HG02885 (cell line): ENCODE data around the gene SLC35F4.
"Not testable (repeated sequence)": the region's sequence is repeated elsewhere in the genome, so short reads cannot be mapped to it uniquely, and the experiment has no call there.

Experiments used
- ATAC-seq: cut with Tn5 transposase; IDR thresholded peaks from one replicate; pipeline ENCODE4 v1.9.1; 2021; ENCODE audit warnings: mild to moderate bottlenecking; ENCODE audit not compliant: unreplicated experiment, poor library complexity

Gene SLC35F4

DNA sequence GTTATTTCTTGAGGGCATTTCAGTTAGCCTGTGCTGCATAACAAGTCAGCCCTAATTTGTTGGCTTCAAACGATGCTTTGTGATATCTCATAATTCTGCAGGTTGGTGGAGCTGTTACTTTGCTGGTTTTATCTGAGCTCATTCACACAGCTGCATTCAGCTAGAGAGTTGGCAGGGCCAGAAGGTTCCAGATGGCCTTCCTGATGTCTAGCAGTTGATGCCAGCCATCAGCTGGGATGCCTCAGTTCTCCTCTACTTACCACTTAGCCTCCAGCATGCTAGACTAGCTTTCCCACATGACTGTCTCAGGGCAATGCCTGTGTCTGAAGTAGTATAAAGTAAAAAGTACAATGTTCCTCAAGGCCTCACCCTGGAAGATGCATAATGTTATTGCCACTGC lies 130.6 kb downstream of the SLC35F4 start:
- ATAC-seq, result no peak

DNA sequence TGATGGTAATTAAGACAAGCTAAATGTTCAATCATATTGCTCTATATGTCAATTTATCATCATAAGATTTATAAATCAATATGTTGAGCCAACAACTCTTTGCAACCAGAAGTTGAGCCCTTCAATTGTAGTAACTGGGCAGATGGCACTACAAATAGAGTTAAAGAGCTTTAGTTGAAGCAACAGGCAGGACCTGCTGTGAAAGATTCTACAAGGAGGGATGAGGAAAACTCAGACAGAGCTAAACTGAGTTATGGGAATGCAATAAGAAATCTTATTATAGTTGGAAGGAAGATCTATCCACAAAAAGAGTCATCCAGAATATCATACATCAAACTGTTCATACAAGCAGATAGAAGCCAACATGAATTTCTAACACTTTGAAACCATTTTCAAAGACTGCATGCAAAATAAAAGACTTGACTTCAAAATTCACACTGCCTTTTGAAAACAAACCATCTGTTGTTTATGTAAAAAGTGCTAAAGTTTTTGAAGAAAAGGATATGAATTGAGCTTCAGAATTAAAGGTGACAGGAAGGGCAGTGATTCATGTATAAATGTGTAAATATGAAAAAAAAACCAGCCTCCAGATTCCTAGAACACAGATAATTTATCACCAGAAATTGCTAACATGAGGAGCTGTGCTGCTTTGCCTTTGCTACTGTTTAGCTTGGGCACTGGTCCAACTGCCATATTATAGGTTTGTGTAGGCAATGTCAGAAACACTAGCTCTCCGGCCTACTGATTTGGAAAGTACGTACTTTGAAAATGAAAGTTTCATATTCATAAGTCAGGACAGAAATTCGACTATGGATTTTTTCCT lies 133.2 kb downstream of the SLC35F4 start:
- ATAC-seq, result no peak

DNA sequence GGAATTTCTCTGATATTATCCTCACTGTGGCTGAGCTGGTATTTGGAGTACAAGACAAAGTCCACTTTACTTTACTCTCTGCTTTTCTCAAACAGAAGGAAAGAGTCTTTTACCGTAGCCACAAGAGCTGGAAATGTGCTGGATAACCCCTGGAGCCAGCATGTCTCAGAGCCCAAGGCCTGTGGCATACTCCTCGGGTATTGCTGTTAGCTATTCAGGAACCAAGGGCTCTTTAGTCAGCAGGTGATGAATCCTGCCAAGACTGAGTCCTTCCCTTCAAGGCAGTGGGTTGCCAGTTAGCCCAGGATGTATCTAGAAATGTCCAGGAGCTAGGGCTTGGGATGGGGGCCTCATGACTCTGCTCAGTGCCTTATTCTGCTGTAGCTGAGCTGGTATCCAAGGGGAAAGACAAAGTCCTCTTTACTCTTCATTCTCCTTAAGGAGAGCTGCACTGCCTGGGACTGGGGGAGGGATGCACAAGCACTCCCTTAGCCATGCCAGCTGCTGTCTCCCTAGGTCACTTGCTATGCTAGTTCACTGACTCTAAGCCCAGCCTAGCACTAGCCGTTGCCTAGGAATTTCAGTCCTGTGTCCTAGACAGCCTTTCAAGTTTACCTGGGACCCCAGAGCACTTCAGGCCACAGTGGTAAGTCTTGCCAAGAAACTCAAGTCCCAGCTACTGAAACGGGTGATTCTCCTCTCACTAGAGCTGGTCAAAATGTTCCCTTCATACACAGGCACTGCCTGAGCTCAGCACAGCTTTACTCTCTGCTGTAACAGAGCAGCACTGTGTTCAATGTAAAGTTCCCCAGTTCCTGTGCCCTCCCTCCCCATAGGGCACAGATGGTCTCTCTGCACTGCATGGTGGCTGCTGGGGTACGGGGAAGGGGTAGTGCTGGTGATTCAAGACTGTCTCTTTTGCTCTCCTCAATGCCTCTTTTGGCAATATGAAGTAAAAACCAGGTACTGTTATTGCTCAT lies 136.4 kb downstream of the SLC35F4 start:
- ATAC-seq, result no peak

DNA sequence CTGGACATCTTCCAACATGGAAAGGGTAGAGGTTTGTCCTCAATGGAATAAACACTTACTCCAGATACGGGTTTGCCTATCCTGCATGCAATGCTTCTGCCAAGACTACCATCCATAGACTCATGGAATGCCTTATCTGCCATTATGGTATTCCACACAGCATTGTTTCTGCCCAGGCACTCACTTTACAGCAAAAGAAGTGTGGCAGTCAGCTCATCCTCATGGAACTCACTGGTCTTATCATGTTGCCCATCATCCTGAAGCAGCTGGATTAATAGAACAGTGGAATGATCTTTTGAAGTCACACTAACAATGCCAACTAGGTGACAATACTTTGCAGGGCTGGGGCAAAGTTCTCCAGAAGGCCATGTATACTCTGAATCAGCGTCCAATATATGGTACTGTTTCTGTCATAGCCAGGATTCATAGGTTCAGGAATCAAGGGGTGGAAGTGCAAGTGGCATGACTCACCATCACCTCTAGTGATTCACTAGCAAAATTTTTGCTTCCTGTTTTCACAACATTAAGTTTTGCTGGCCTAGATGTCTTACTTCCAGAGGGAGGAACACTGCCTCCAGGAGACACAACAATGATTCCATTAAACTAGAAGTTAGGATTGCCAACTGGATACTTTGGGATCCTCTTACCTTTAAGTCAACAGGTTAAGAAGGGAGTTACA lies 140.4 kb downstream of the SLC35F4 start:
- no peak for ATAC-seq

DNA sequence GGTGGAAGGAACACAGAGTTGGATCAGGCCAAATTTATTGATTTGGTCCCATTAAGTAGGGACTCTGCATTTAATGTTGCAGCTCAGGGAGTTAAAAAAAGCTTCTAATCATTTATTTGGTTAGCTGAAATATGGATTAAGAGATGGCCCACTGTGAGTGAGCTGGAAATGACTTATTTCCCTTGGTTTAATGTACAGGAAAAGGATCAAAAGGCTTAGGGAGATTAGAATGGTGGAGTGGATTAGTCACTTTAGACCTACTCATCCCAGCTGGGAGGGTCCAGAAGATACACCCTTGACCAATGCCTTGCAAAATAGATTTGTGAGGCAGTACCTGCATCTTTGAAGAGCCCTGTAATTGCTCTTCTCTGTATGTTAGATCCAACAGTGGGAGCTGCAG lies 143.8 kb downstream of the SLC35F4 start:
- not testable (repeated sequence) for ATAC-seq

DNA sequence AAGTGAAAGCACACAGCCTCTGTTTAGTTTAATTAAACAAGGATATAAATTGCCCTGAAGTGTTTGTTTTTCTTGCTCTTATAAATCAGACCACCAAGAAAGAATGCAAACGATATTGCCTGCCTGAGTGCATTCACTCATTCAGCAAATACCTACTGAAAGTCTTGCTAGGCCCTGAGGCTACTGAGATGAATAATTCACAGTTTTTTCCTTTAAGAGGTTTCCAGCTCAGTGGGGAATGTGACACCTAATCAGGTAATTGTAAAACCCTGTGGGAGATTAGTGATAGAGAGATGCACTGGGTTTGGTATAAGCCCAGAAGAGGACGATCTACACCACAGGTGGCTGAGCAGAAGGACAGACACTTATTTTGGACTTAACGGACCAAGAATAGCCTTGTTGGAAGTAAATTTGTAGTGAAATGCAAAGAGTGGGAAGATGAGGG lies 151.4 kb downstream of the SLC35F4 start:
- ATAC-seq, result no peak

DNA sequence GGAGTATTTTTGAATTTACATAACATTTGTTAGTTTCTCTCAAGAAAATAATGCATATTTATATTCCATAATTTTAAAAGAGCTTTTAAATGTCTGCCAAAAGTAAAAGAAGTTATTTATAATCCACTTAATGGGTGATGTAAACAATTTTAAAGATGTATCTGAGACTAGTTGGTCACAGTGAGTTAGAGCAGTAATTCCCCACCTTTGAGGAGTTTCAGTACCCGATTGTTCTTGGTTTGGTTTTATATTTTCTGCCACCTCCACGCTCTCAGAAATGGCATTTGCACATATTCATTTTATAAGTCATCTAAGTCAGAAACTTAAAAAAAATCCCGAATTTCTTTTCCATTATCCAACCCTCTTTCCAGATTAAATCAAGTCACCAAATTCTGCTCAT lies 153.2 kb downstream of the SLC35F4 start:
- ATAC-seq, result no peak

DNA sequence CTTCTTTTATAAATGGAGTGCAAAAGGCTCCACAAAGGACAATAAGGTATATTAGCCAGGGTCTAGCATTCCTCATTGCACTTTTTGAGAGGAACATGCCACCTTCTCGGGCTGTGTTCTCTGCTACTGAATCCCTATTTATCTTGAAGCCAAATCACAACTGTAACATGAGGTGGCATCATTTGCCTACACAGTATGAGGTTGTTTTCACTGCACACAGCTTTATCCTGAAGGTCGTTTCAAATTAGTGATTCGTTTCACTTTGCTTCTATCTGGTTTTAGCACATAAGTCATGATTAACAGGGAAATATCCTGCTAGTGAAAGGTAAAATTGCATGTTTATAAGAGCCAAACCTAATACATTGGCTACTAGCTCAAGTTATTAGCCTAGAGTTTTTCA lies 153.8 kb downstream of the SLC35F4 start:
- no peak for ATAC-seq

DNA sequence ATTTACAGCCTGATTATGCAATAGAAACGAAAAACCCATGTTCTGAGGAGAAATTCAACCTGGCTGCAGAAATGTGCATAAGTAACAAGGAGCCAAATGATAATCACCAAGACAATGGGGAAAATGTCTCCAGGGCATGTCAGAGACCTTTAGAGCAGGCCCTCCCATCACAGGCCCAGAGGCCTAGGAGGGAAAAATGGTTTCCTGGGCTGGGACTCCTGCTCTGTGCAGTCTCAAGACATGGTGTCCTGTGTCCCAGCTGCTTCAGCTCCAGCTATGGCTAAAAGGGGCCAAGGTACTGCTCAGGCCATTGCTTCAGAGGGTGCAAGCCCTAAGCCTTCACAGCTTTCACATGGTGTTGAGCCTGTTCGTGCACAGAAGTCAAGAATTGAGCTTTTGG lies 156.0 kb downstream of the SLC35F4 start:
- ATAC-seq, result no peak

DNA sequence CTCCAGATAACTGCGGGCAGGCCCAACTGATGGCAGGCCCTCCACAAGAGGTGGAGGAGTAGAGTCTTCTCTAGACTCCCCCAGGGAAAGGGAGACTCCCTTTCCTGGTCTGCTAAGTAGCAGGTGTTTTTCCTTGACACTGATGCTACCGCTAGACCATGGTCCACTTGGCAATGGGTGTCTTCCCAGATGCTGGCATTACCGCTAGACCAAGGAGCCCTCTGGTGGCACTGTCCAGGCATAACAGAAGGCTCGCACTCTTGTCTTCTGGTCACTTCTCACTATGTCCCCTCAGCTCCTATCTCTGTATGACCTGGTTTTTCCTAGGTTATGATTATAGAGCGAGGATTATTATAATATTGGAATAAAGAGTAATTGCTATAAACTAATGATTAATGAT lies 156.8 kb downstream of the SLC35F4 start:
- not testable (repeated sequence) for ATAC-seq

DNA sequence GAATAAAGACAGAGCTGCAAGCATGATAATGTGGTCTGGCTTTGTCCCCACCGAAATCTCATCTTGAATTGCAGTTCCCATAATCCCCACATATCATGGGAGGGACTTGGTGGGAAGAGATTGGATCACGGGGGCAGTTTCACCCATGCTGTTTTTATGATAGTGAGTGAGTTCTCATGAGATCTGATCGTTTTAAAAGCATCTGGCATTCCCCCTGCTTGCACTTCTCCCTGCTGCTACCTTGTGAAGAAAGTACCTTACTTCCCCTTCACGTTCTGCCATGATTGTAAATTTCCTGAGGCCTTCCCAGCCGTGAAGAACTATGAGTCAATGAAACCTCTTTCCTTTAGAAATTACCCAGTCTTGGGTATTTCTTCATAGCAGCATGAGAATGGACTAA lies 158.7 kb downstream of the SLC35F4 start:
- ATAC-seq, result no peak

DNA sequence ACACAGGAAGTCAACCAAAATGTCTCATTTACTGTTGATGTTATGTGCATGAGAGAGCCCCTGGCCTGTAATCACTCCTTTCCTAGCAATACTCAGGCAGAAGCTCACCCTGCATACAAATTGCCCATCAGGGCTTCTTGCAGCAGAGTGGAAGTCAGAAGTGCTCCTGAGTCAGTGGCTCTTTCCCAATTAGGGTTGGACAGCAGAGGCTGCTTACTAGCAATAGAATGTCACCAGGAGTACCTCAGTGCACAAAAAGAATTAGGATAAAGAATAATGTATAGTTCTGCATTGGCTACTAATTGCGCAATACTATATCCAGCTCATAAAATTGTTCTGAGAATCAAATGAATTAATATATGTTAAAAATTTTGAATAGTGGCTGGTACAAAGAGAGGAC lies 161.1 kb downstream of the SLC35F4 start:
- no peak for ATAC-seq

DNA sequence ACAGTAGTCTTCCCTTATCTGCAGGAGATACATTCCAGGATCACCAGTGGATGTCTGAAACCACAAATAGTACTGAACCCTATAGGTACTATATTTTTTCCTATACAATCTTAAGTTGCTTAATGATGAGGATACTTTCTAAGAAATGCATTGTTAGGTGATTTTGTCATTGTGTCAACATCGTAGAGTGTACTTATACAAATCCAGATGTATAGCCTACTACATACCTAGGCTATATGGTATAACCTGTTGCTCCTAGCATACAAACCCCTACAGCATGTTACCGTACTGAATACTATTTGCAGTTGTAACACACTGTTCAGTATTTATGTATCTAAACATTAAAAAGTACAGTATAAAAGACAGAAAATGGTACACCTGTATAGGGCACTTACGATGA lies 165.9 kb downstream of the SLC35F4 start:
- ATAC-seq, result no peak

DNA sequence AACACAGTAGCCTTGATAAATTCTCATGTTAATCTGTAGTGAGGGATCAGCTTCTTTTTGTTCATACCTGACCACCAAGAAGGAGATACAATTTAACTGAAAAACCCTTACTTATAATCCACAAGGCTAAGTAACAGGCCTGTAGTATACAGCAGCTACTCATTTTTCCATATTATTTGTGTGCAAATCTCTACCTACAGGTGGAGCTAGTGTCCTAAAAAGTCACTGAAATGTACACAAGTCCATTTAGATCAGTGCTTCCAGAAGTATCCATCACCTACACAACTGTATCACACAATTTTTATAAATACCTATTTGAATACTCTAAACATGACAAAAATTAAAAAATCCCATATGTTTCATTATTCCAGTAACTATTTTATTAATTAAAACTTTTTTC lies 173.2 kb downstream of the SLC35F4 start:
- no peak for ATAC-seq

DNA sequence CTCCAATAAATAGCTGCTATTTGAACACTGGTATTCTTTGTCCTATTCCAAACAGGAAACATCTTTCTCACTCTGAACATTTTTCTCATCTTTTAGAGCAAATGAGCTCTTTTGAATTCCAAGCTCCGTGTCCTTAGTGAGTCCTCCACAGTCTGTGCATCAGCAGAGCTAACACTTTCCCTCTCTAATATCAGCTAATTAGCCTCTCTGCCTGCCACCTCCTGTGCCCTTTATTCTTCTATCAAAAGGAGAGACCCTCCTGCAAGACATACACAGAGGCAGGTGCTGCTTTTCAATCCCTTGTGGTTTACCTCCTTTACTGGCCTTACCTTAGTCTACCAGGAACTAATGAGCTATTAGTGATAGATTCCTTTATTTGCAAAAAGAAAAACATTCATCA lies 178.5 kb downstream of the SLC35F4 start:
- no peak for ATAC-seq

DNA sequence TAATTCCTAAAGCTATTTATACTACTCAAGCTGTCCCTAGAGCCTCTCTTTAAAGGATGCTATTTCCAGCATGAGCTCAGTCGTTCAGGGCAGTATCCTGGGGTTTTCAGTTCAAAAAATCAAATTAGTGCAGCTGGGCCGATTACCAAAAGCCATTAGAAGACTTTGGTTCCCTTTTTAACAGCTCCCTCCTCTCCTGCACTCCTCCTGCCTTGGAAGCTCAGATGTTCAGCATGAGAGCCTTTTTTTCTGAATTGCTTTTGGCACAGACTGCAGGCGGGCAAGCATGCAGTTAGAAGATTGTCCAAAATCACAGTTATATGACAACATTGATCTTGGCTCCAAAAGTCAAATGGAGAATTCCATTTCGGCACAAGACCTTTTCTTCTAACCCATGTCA lies 179.6 kb downstream of the SLC35F4 start:
- no peak for ATAC-seq

DNA sequence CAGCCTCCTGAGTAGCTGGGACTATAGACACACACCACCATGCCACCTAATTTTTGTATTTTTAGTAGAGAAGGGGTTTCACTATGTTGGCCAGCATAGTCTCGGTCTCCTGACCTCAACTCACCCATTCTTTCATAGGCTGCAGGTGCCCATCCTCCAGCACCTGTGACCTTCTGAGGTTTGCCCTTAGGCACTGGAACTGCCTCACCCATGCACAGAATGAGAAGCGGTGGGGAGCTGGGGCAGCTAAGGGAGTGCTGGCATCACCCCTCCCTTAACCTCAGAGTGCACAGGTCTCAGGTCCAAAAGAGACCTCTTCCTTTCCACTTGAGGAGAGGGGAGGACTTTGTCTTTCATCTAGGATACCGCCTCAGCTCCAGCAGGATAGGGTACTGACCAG lies 194.9 kb downstream of the SLC35F4 start:
- no peak for ATAC-seq

DNA sequence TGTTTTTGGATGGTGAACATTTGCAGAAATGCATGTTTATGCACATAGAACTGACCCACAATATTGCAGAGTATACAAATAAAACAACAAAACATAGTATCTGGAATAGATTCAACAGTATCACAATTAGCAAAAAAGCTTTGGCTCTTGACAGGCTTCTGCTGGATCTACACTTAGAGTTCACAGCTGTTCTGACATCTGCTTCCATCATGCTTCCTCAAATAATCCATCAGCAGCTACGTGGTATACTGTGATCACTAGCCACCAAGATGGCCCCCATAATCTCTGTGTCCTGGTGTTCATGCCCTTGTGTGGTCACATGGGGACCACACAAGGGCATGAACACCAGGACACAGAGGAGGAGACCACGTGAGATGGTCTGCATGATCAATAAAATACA lies 205.7 kb downstream of the SLC35F4 start:
- no peak for ATAC-seq

DNA sequence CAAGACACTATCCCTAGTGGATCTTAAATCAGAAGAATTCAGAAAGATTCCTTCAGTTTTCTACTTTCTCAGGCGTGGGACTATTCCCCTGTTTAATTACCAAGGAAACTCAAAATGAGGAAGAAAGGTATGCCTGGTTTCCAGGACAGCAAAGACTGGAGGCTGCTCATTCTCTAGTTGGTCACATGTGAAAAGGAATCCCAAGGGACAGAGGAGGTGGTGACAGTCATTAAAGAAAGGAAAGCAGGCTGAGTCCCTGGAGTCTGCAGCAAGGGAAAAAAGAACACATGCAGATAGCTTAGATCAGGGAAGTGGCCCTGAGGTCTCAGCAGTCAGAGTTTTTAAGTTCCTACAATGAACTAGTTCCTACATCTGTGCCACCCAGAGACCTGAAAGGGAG lies 206.8 kb downstream of the SLC35F4 start:
- no peak for ATAC-seq

DNA sequence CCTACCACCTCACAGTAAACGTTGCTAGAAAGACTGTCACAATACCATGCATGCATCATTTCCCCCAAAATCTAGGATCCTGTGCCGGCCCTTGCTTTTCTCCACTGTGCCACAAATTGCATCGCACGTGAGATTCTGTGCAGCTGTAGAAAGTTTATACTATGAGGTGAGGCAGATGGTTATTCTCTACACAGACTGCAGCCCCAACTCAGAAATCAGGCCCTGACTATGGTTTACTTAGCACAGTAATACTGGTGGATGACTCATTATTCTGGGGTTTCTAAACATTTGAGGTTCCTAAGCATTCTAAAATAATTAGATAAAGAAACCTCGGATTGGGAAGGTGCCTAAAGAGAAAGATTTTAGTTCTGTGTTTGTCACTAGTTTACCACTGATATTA lies 208.4 kb downstream of the SLC35F4 start:
- ATAC-seq, result no peak

DNA sequence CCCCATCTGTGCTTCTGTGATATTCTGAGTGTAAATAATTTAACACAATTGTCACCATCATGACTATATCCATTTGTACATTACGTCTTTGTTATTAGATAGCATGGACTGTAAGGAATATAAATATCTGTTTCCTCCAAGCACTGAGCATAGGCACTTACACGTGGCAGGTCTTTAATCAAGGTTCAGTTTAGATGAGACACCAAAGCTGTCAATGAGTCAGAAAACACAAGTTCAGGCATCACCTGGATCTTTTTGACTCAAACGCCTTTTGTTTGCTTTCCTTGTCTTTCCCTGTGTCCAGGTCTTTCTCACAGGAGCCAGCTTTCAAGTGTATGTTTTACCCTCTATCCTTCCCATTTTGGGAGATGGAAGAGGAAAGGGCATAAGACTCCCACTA lies 209.0 kb downstream of the SLC35F4 start:
- no peak for ATAC-seq
